ENCODE measurements around the gene JAM3.

The JAM3 gene

DNA sequence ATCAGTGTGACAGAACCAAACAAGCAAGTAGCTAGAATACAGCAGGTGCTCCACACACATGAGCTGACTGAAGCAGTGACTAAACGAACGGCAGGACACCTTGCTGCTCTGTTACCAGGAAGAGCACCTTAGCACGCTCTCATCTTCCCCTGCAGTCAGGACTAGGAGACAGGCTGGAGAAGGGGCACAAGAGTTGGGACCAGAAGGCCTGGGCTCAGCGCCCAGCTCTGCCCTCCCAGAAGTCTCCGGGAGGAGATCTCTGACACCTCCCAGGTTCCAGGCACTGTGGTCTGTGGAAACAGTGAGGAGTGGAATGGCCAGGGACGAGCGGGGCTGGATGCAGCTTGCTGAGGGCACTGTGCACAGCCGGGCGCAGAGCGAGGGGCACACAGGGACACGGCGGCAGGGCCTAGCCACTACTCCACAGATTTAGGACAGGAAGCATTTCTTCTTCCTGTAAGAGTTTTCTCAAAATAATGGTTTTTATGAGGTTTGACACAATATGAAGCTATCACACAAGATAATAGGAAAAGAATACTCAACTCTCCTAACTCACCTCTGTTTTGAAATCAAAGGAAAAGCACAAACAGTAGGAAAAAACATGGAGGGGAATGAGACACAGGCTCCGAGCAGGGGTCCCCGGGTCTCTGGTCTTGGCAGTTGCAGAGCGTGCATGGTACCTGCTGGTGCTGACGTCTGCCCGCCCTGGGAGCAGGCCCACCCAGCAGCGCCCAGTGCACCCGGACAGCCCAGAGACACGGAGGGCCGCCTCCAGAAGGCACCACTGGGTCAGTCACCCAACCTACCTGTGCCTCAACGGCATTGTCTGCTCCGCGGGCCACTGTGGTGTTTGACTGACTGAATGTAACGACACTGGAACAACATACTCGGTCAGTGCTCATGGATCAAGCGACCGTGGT, 87.3 kb downstream of the JAM3 start:
- no peak for TF ChIP-seq ZNF274 (IDR thresholded peaks at IDR 0.05; ENCODE audit: low read depth, low read length)
- TF ChIP-seq SUZ12 (IDR thresholded peaks at IDR 0.05; ENCODE audit: extremely low read depth, insufficient read depth, insufficient read length) = no peak
- TF ChIP-seq YY1 (IDR thresholded peaks at IDR 0.05; ENCODE audit: insufficient read depth, insufficient read length) = no peak
- no peaks in the 10 kb centered on the region for H3K4me1 ChIP-seq (ENCODE audit: insufficient read depth, insufficient read length)
- peaks cover 90% of the 10 kb centered on the region for H3K36me3 ChIP-seq (ENCODE audit: insufficient read depth, insufficient read length, low read length)

DNA sequence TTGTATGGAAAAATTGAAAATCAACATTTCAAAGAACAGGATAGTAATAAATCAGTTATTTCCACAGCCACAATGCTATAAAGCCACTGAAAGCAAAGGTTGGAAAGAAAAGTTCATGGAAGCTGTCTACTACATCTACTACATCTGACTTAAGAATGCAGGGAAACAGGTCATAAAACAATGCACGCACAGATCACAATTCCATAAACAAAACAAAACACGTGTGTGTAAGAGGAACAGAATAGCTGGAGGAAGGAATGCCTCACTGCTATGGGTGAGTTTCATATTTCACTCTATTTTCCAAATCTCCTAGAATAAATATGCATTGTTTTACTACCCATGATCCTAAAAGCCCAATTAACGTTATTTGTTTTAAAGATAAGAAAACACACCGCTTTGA, 88.6 kb downstream of the JAM3 start:
- TF ChIP-seq SUZ12 (IDR thresholded peaks at IDR 0.05; ENCODE audit: extremely low read depth, insufficient read depth, insufficient read length) (no peak), ZNF274 (IDR thresholded peaks at IDR 0.05; ENCODE audit: low read depth, low read length) (no peak), YY1 (IDR thresholded peaks at IDR 0.05; ENCODE audit: insufficient read depth, insufficient read length) (no peak)
- H3K4me1 ChIP-seq (ENCODE audit: insufficient read depth, insufficient read length) = no peaks in the 10 kb centered on the region
- H3K36me3 ChIP-seq (ENCODE audit: insufficient read depth, insufficient read length, low read length) = peaks cover 90% of the 10 kb centered on the region
- no peak overlapping the region for H3K4me3 ChIP-seq (ENCODE audit: insufficient read length, low read depth)
- no peak overlapping the region for H3K9ac ChIP-seq (ENCODE audit: insufficient read length, low read depth)
- no peaks in the 10 kb centered on the region for H3K27me3 ChIP-seq (ENCODE audit: insufficient read depth, insufficient read length)
- DNase-seq (ENCODE audit: low read depth, low spot score) = no peak
- peaks cover 34% of the 10 kb centered on the region for H3K9me3 ChIP-seq (ENCODE audit: insufficient read depth, low read length)

More for the DNA sequence above, 87.3 kb downstream of the JAM3 start:
- no peak overlapping the region for H3K4me3 ChIP-seq (ENCODE audit: insufficient read length, low read depth)
- DNase-seq (ENCODE audit: low read depth, low spot score) = no peak
- no peaks in the 10 kb centered on the region for H3K27me3 ChIP-seq (ENCODE audit: insufficient read depth, insufficient read length)
- H3K9ac ChIP-seq (ENCODE audit: insufficient read length, low read depth) = no peak overlapping the region
- H3K9me3 ChIP-seq (ENCODE audit: insufficient read depth, low read length) = peaks cover 21% of the 10 kb centered on the region; the same call in 1 of the 2 replicates

DNA sequence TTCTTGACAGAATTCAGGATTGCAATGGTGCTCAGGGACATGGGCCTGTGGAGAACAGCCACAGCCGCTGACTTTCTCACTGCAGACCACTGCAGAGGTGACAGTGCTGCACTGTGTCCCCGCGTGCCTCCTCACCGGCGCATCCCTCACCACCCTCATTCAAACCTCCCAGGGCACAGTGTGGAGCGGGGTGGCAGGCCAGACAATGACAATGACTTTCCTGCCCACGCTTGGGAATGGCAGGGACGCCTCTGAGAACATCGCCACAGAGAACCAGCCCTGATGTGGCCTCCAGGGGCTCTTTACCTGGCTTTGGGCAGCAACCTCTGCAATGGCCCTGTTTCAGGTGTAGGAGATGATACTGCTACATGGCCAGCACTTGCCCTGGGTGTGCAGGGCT, 89.2 kb downstream of the JAM3 start:
- H3K9me3 ChIP-seq (ENCODE audit: insufficient read depth, low read length) = peaks cover 40% of the 10 kb centered on the region
- DNase-seq (ENCODE audit: low read depth, low spot score) = no peak
- TF ChIP-seq YY1 (IDR thresholded peaks at IDR 0.05; ENCODE audit: insufficient read depth, insufficient read length) (no peak), ZNF274 (IDR thresholded peaks at IDR 0.05; ENCODE audit: low read depth, low read length) (no peak), SUZ12 (IDR thresholded peaks at IDR 0.05; ENCODE audit: extremely low read depth, insufficient read depth, insufficient read length) (no peak)
- H3K27me3 ChIP-seq (ENCODE audit: insufficient read depth, insufficient read length) = no peaks in the 10 kb centered on the region
- H3K9ac ChIP-seq (ENCODE audit: insufficient read length, low read depth) = no peak overlapping the region
- H3K4me1 ChIP-seq (ENCODE audit: insufficient read depth, insufficient read length) = no peaks in the 10 kb centered on the region
- no peak overlapping the region for H3K4me3 ChIP-seq (ENCODE audit: insufficient read length, low read depth)
- H3K36me3 ChIP-seq (ENCODE audit: insufficient read depth, insufficient read length, low read length) = peaks cover 89% of the 10 kb centered on the region

DNA sequence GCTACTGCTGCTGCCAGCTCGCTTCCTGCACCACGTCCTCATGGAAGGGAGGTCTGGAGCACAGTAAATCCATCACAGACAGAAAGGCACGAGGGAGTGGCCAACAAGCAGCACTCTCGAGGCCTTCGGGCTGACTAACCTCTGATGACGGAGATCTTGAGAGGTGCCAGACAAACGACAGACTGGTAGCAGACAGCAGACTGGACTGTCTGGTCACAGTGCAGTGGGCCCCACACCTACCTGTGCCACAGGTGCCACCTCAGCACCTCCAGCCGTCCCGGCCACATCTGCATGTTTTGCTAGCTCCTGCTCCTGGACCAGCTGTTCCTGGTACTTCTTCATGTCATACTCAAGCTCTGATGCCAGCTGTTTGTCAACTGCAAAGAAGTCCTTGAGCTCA, 90.8 kb downstream of the JAM3 start:
- no peak for DNase-seq (ENCODE audit: low read depth, low spot score)
- Histone ChIP-seq H3K9ac (ENCODE audit: insufficient read length, low read depth) (no peak overlapping the region), H3K36me3 (ENCODE audit: insufficient read depth, insufficient read length, low read length) (peaks cover 81% of the 10 kb centered on the region), H3K27me3 (ENCODE audit: insufficient read depth, insufficient read length) (no peaks in the 10 kb centered on the region), H3K4me1 (ENCODE audit: insufficient read depth, insufficient read length) (no peaks in the 10 kb centered on the region), H3K9me3 (ENCODE audit: insufficient read depth, low read length) (peaks cover 56% of the 10 kb centered on the region), H3K4me3 (ENCODE audit: insufficient read length, low read depth) (no peak overlapping the region)
- TF ChIP-seq SUZ12 (IDR thresholded peaks at IDR 0.05; ENCODE audit: extremely low read depth, insufficient read depth, insufficient read length) (no peak), YY1 (IDR thresholded peaks at IDR 0.05; ENCODE audit: insufficient read depth, insufficient read length) (no peak), ZNF274 (IDR thresholded peaks at IDR 0.05; ENCODE audit: low read depth, low read length) (no peak)

DNA sequence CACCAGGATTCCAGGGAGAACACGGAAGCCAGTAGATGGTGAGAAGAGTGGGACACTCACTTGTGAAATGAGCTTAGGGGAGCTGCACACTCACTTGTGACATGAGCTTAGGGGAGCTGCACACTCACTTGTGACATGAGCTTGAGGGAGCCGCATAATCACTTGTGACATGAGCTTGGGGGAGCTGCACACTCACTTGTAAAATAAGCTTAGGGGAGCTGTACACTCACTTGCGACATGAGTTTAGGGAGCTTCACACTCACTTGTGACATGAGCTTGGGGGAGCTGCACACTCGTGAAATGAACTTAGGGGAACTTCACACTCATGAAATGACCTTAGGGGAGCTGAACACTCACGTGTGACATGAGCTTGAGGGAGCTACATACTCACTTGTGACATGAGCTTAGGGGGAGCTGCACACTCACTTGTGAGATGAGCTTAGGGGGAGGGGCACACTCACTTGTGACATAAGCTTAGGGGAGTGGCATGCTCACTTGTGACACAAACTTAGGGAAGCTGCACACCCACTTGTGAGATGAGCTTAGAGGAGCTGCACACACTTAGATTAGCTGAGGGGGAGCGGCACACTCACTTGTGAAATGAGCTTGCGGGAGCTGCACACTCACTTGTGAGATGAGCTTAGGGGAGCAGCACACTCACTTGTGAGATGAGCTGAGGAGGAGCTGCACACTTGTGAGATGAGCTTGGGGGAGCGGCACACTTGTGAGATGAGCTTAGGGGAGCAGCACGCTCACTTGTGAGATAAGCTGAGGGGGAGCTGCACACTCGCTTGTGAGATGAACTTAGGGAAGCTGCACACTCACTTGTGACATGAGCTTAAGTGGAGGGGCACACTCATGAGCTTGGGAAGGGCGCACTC, 95.9 kb downstream of the JAM3 start:
- Histone ChIP-seq H3K9me3 (ENCODE audit: insufficient read depth, low read length) (peaks cover 90% of the 10 kb centered on the region), H3K4me1 (ENCODE audit: insufficient read depth, insufficient read length) (no peaks in the 10 kb centered on the region), H3K27me3 (ENCODE audit: insufficient read depth, insufficient read length) (no peaks in the 10 kb centered on the region), H3K36me3 (ENCODE audit: insufficient read depth, insufficient read length, low read length) (peaks cover 74% of the 10 kb centered on the region), H3K4me3 (ENCODE audit: insufficient read length, low read depth) (no peak overlapping the region), H3K9ac (ENCODE audit: insufficient read length, low read depth) (no peak overlapping the region)
- peak; percentile 38 for DNase-seq (ENCODE audit: low read depth, low spot score)
- TF ChIP-seq SUZ12 (IDR thresholded peaks at IDR 0.05; ENCODE audit: extremely low read depth, insufficient read depth, insufficient read length) (no peak), ZNF274 (IDR thresholded peaks at IDR 0.05; ENCODE audit: low read depth, low read length) (no peak), YY1 (IDR thresholded peaks at IDR 0.05; ENCODE audit: insufficient read depth, insufficient read length) (no peak)

DNA sequence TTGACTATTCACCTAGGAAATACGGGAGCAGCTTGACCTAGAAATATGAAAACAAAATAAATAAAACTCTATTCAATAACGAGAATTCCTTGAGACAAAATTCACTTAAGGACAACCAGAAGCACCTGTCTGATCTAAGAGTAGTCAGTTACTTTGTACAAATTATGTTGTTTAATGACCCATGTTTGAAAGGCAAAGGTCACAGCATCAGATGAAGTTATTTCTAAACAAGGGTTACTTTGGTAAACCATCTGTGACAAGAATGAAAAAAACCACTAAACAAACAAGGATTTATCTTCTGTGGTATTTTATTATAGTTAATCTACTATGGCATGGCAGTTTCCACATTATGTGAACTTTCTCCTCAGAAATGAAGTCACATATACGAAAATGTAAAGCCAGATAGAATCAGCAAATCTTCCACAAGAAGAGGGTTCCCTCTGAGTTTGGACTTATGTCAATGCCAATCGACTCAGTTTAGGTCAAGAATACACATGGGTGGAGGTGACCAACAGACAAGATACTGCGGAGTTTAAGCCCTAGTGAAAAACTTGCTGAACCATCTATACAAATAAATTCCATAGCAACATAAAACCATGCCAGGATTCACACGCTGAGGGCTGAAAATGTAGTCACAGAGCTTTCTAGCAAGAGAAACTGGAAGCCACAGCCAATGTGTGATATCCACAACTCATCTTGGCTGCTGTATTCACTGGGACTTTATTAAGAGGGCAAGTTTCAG, 101.5 kb downstream of the JAM3 start:
- TF ChIP-seq SUZ12 (IDR thresholded peaks at IDR 0.05; ENCODE audit: extremely low read depth, insufficient read depth, insufficient read length) = no peak
- Histone ChIP-seq H3K36me3 (ENCODE audit: insufficient read depth, insufficient read length, low read length) (peaks cover 77% of the 10 kb centered on the region), H3K4me1 (ENCODE audit: insufficient read depth, insufficient read length) (no peaks in the 10 kb centered on the region)

More for the DNA sequence above, 101.5 kb downstream of the JAM3 start:
- Histone ChIP-seq H3K9me3 (ENCODE audit: insufficient read depth, low read length) (peaks cover 86% of the 10 kb centered on the region), H3K9ac (ENCODE audit: insufficient read length, low read depth) (no peak overlapping the region), H3K4me3 (ENCODE audit: insufficient read length, low read depth) (no peak overlapping the region), H3K27me3 (ENCODE audit: insufficient read depth, insufficient read length) (no peaks in the 10 kb centered on the region)
- DNase-seq (ENCODE audit: low read depth, low spot score) = no peak
